RKO (cell line): Measurements from ENCODE around the gene CCDC157.

Experiments used
- DNase-seq: peaks from one replicate; pipeline ENCODE4 v3.0.0-alpha.2; 2016; ENCODE audit warnings: low spot score

Gene CCDC157

DNA sequence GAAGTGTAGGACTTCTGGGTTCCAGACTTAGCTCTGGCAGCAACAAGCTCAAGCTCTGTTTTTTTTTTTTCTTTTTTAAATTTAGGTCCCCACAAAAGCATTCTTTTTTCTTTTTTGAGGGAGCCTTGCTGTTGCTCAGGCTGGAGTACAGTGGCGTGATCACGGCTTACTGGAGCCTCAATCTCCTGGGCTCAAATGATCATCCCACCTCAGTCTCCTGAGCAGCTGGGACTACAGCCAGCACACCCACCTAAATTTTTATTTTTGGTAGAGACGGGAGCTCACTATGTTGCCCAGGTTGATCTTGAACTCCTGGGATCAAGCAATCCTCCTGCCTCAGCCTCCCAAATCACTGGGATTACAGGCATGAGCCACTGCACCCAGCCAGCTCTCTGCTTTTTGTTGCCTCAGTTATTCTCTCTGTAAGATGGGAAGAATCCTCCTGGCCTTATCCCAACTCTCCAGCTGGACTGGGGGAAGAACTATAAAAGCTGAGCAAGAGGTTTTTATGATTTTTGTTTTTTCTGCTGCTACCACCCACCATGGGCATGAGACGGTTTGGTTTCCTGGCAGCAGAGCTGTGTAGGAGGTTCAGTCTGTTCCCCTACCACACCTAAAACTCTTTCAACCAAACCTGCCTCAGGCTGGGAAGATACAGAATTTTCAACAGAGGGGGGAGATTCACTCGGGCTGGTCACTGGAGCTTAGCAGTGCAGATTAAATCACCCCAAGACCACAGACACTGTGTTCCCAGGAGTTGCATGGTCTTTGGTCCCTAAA, 57.1 kb downstream of the CCDC157 start:
- no peak for DNase-seq

GRCh38 chr22:30414525-30415047, 57.8 kb downstream of the CCDC157 start:
- DNase-seq, result no peak

DNA sequence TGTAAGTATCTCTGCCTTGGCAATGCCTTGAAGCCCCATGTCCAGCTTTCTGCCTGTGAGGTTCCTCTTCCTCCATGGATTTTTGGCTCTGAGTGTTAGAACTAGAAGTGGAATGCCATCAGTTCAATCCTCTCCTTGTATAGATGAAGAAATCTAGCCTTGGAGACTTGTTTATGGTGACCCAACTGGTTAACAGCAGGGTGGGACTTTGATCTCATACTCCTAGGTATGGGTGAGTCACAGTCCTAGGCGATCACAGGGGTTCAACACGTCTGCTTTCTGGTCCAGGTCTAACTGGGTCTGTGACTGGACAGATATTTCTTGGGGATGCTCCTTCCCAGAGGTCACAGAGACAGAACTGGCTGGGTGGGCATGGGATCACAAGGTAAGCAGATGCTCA, 59.6 kb downstream of the CCDC157 start:
- no peak for DNase-seq

DNA sequence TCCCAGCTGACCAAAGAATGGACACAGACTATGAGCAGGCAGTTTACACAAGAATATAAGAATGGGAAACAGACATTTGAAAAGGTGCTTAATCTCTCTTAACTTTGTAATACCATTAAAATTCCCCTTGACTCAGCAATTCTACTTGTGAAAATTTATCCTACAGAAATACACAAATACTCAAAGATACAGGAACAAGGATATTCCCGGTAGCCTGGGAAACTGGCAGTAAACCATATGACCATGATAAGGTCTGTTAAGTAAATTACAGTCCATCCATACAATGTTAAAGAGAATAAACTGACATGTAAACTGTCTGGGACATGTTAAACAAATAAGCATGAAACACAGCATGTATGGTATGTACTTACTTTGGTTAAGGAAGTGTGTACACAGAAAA, 60.0 kb downstream of the CCDC157 start:
- DNase-seq, result no peak

DNA sequence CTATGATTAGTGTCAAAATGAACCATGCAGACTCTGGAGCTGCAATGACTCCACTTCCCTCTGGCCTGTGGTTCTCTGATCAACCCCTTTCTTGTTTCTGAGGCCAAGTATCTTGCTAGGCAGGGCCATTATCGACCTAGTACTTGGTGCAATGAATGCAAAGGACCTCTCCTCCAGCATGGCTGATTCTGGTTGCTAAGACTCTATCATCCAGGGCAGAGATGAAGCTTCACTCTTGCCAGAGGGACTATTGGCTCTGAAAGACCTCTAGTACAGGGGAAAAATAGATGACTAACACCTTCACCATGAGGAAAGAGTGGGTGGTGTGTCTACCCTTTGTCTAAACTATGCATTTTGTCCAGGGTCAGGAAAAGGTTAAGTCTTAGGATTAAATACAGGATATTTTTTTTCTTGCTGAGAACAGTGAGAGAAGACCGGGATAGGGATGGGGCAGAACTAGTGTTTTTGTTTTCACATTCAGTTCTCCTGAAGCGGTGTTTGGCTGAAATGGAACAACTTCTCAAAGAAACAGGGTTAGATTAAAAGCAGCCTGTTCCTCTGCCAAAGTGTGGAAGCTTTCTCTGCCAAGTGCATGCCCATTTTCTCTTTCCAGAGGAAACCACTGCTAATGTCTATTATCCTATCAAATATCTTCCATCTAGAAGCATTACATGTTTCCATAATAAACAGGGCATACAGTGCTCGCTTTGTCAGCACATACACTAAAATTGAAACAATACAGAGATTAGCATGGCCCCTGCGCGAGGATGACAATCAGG, 63.7 kb downstream of the CCDC157 start:
- peak; percentile 51 for DNase-seq

DNA sequence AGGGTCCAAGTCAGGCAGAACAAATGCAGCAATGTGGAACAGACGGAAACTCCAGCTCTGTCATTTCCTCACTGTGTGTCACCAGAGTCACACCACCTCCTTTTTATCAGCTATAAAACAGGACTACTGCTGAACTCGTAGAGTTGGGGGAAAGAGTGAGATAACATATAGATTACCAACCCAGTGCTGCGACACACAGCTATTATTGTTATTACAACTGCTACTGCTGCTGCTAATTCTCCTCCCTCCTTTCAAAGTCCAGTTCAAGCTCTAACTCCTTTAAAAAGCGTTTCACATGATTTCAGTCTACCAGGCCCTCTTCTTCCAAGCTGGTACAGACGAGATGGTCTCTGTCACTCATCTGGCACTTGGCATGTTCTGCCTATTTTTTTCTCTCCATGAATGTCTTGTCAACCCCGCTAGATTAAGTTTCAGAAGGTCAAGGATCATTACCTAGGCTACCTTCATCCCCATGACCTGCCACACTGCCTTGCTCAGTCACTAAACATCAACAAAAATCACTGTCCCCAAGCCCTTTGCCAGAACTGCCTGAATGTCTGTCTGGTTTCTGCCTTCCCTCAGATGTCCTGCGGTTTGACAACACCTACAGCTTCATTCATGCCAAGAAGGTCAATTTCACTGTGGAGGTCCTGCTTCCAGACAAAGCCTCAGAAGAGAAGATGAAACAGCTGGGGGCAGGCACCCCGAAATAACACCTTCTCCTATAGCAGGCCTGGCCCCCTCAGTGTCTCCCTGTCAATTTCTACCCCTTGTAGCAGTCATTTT, 65.1 kb downstream of the CCDC157 start:
- no peak for DNase-seq

- DNase-seq, result peak; percentile 99
Measured at GRCh38 chr22:30422481-30423300, 65.9 kb downstream of the CCDC157 start.

GRCh38 chr22:30423301-30423958, 66.6 kb downstream of the CCDC157 start:
- no peak for DNase-seq

DNA sequence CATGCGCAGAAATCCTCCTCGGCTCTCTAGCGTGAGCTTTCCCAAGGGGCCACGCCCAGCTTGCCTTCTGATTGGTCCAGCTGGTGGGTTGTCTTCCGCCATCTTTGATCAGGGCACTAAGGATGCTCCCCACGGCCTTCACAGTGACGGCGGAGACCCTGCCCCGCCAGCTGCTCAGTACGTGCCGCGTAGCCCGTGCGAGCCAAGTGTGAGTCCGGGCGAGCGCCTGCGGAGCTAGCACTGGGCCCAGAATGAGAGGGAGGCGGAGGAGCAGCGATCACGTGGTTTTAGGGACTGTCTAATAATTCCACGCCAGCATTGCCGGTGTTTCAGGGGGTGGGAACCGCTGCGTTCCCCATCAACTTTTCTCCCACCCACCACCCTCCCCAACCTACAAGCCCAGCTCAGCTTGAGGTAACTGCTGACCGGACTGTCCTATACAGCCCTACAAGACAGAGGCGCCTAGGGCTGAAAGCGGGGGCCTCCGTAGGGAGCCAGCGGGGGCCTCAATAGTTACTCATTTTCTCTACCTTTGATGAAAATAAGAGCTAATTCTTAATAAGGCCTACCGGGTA, 67.2 kb downstream of the CCDC157 start:
- DNase-seq, result peak; percentile 99

DNA sequence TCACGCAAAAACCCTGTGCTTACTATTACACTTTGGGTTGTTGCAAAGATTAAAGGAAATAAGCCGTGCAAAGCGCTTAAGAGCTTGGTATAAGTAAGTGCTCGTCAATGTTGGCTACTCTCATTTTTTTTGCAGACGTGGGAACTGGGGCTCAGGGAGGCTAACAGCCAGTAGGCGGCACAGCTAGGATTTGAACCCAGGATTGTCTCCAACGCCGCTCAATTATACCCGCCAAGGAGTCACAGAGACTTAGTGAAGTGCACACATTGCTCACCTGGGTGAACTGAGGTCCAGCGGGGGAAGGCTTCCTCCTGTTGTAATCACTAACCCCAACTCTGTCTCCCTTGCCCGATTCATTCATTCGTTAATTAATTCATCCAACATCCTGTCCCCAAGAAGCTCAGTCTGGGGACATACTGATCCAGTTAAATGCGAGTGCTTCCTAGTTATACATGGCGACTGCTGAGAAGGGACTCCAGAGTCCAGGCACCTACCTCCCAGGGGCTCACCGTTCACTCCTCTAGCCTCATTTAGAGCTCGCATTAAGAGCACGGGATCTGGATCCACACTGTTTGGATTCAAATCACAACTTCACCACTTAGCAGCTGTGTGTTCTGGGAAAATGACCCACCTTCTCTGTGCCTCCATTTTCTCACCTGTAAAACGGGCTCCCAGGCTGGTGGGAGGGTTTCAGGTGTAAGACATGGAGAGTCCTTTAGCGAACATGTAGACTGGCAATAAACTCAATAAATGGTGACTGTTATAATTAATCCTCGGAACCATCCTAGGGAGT, 67.9 kb downstream of the CCDC157 start:
- peak; percentile 77 for DNase-seq

- DNase-seq, result no peak
Measured at GRCh38 chr22:30425327-30425615, 68.5 kb downstream of the CCDC157 start.

DNA sequence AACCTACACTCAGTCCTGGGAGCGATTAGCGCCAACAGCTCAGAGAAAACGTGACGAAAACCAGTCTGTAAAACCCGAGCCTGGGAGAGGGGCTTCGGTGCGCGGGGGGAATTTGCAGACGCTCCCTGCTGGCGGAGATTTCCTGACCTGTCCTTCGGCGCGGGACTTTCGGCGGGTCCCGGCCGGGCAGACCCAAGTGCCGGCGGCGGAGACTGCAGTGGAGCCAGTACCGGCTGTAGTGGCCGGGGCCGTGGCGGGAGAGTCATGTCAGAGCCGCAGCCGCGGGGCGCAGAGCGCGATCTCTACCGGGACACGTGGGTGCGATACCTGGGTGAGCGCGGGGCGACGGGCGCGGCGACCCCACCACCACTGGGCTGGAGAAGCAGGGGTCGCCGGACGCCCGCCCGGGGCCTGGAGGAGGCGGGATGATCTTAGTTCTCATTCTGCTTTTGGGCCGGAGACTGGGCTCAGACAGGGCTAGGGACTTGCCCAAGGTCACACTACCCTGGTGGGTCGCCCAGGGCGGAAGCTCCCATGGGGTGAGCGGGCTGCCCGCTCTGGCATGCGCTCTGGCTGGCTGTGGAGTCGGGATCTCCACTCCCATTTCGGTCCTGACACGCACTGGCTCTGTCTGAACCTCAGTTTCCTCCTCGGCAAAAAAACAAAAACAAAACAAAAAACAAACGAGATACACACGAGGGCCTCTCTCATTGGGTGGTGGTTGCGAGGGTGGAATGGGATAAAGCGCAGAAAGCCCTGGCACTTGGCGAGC, 69.0 kb downstream of the CCDC157 start, which contains the start of gene MTFP1:
TSS of gene MTFP1 (plus strand) at position 153 of the 772 bp plus-strand sequence. CDS start at position 265, 112 bp downstream.
- DNase-seq, result peak; percentile 80
